HCEC 1CT (cell line): ENCODE measurements around the gene ADAM19.
A peak's percentile ranks its signal among the peaks of the same experiment; 100 is the strongest.
"Not testable (repeated sequence)": the region's sequence is repeated elsewhere in the genome, so short reads cannot be mapped to it uniquely, and the experiment has no call there.

Experiments used
- DNase-seq: peaks from one replicate; pipeline ENCODE4 v3.0.0-alpha.2; 2017

ADAM19 gene

GRCh38 chr5:157511651-157512644 lies 63.6 kb downstream of the ADAM19 start:
- DNase-seq, result peak; percentile 97

DNA sequence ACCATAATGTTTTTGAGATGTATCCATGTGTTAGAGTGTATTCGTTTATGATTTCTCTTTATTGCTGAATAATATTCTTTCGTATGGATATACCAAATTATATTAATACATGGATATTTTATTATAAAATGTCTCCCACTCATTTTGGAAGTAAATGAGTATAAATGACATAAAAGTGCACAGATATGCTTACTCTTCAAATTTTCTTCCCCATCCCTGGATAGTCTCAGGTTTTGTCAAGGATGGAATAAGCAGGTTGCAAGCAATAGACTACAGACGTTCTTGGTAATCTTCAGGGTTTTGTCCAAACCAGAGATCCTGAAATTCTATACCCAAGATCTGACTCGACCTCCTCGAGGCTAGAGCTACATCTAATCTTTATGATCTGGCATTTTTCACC lies 64.9 kb downstream of the ADAM19 start:
- DNase-seq, result no peak

DNA sequence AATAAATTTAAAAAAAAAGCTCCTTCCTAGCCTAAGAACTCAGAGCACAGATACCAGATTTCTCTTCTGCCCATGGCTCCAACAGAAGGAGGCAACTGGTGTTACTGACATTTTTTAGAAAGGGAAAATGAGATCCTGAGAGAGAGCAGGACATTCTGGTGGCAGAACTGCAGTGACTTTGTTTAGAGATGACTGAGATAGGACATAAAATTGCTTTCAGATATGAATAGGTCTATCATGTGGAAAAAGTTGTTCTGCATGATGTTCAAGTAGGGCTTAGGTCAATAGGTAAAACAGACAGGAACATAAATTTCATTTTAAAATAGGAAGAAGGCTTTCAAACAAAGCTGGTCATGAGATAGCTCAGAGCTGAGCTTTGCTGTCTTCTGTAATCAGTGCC lies 66.0 kb downstream of the ADAM19 start:
- DNase-seq, result no peak

GRCh38 chr5:157509093-157509492 lies 66.5 kb downstream of the ADAM19 start:
- DNase-seq, result no peak

DNA sequence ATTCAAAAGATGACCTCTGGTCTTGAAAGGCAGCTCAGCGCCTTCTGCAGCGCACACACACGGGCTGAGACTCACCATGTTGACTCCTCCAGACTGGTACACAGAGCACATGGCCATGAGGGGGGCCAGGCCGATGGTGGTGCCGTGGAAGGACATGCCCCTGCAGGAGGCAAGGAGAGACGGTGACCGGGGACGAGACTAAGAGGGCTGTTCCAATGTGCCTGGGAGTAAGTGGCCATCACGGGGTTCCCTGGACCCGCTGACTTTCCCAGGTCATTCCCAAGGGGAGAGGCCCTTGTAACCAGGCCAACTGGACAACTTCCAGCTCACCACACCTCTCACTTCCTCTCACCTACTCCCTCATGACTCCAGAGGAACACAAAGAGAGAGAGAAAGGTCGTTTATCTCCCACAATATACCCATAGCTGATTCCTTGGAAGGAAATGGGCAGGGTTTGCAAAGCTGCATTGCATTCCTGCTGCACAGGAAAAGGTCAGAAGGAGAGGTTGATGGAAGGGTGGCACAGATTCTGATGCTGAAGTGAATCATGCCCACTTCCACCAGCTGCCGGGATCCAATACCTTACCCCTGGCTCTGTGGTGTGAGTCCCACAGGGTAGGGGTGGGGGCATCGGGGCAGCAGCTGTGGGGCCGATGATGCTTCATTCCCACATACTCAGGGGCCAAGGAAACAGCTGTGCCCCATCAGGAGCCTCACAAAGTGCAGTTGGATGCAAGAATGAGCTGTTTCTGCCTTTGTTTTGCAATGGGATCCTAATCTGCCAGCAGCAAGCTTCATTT lies 68.4 kb downstream of the ADAM19 start:
- peak; percentile 72 for DNase-seq

DNA sequence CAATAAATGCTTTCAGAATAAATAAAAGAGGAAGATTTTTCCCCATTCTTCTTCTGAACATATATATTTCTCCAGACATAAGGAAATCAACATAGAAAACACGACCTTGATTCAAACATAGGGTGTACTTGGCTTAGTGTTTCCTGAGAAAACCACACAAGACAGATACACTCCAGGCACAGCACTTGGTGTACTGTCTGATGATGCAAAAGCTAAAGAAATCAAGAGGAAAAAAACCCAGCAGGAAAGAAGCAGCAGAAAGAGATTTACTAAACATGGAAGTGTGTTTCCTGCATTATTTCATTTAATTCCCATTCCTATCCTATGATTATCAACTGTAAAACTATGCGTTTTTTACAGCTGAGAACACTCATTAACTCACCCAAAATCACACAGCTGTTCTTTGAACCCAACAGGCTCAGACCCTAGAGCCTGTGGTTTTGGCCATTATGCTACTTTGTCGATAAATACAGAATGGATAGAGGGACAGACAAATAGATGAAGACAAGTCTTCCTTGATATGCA lies 69.4 kb downstream of the ADAM19 start:
- peak; percentile 68 for DNase-seq

- DNase-seq, result no peak
These were observed 70.1 kb downstream of the ADAM19 start for GRCh38 chr5:157505496-157505895.

DNA sequence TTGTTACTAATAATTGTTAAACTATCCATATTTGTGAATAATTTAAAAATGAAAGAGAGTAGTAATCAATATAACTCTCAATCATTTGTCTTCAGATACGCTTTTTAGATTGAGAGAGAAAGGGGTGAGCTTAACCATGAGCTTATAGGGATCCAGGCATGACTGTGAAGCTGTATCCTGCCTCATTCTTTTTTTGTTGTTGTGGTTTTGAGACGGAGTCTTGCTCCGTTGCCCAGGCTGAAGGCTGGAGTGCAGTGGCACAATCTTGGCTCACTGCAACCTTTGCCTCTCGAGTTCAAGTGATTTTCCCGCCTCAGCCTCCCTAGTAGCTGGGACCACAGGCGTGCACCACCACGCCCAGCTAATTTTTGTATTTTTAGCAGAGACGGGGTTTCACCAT lies 71.5 kb downstream of the ADAM19 start:
- DNase-seq, result no peak

GRCh38 chr5:157502143-157502647 lies 73.4 kb downstream of the ADAM19 start:
- no peak for DNase-seq

DNA sequence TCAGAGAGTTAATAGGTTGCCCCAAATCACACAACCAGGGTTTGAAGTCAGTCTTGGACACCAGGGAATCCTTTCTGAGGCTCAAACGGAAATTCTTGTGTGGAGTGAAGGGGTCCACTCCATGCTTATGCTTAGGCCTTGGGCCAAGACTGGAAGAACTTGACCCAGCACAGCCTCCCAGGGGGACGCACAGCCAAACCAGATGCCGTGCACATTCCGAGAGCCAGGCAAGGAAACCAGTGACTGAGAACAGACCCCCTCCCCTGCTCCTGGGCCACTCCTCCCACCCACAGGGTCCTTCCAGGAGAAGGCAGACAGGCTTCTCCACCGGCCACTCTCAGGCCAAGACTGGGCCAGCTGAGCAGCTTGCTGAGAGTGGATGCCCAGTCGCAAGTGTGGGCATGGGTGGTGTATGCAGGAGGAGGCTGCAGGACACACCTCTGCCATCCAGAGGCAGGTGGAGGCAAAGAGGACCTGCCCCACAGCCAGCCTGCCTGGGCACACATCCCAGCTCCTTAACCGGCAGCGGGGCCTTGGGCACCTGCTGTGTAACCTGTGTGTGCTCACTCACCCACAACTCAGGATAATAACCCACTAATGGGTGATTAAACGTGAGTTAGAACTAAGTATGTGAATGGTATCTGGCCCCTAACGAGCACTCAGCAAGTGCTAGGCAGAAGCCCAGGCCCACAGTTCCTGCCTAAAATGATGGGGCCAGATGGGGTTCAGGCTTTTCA lies 77.5 kb downstream of the ADAM19 start:
- DNase-seq, result no peak

DNA sequence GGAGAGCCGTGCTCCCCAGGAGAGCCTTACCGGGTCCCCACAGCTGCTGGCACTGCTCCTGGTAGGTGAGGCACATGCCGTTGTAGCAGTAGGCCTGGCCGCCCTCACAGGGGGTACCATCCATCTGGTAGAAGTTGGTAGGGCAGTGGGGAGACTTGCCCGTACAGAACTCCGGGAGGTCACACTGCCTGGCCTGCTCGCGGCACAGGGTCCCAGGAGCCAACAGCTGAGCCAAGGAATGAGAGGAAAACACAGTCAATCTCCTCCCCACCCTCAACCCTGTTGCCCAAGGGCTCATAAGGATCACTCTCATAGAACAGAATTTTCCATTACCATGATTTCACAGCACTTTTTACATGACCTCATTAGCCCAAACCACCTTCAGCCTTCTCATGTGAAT lies 78.7 kb downstream of the ADAM19 start:
- no peak for DNase-seq

- DNase-seq, result no peak
These were observed 81.3 kb downstream of the ADAM19 start for GRCh38 chr5:157494178-157494832.

GRCh38 chr5:157492886-157493285 lies 82.7 kb downstream of the ADAM19 start:
- DNase-seq, result no peak

GRCh38 chr5:157491471-157491995 lies 84.0 kb downstream of the ADAM19 start:
- DNase-seq, result no peak

GRCh38 chr5:157487358-157487757 lies 88.2 kb downstream of the ADAM19 start:
- no peak for DNase-seq

GRCh38 chr5:157486861-157487260 lies 88.7 kb downstream of the ADAM19 start:
- no peak for DNase-seq

DNA sequence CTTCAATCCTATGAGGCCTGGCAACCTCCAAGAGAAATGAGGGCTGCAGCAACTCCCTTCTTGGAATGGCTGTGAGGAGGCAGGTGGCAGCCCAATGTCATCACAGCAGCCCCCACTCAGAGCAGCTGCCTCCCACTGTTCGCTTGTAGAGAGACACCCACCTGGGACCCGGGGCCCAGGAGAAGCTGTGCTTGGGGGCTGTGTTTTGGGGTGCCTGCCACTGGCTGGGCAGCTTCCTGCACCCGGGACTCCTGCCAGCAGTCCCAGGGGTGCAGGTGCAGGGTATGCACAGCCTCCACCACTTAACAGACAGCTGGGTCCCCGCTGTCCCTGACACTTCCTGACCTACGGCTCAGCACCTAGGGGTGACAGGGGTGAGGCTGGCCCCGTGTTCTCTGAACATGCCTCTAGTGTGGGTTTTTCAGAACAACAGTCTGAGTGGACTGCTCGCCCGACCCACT lies 89.3 kb downstream of the ADAM19 start:
- no peak for DNase-seq

DNA sequence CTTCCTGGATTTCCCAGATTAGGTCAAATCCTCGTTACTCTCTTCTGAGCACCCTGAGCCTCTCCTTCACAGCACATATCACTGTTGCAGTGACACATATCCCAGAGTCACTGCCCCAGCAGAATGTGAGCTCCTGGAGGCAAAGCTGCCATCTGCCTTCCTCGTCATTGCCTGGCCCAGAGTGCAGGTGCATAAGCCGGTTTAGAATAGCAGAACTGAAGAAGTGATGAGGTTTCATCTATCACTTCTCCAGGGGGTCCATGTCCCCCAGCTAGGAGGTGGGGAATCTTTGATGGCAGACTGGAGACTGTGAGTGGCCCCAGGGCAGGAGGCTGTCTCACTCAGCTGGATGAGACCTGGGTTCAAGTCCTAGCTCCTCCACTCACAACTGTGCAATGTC lies 89.8 kb downstream of the ADAM19 start:
- no peak for DNase-seq

- DNase-seq, result no peak
These were observed 90.2 kb downstream of the ADAM19 start for GRCh38 chr5:157485340-157485739.

- DNase-seq, result no peak
These were observed 90.8 kb downstream of the ADAM19 start for GRCh38 chr5:157484768-157485167.

- not testable (repeated sequence) for DNase-seq
These were observed 92.9 kb downstream of the ADAM19 start for GRCh38 chr5:157482702-157483101.

- DNase-seq, result no peak
These were observed 93.9 kb downstream of the ADAM19 start for GRCh38 chr5:157481666-157482065.
